ENCODE results near the gene ZDHHC21. TPM values are rescaled to one million over a fixed set of nuclear protein-coding genes. Genes with fewer than 3 reads are reported as not detected.

ZDHHC21 gene
- total RNA-seq = 10 to 100 TPM in 4 of 9 donors, 1 to 10 TPM in 5; 5.6 to 18.8 (median 9.9) TPM
- 1 to 10 TPM; 3.8 to 8.7 (median 5.5) TPM for polyA plus RNA-seq
- long read RNA-seq, donor 1, full-length matches to known transcripts = 1 of 1 reads
- long read RNA-seq, donor 1, partial matches to known transcripts = 0 of 1 reads
- long read RNA-seq, donor 1, other reads (novel, unspliced or antisense) = 0 of 1 reads
- long read RNA-seq, donor 2, full-length matches to known transcripts = 2 of 11 reads
- long read RNA-seq, donor 2, partial matches to known transcripts = 9 of 11 reads
- long read RNA-seq, donor 2, other reads (novel, unspliced or antisense) = 0 of 11 reads
- long read RNA-seq, donor 3, full-length matches to known transcripts = 1 of 1 reads
- long read RNA-seq, donor 3, partial matches to known transcripts = 0 of 1 reads
- long read RNA-seq, donor 3, other reads (novel, unspliced or antisense) = 0 of 1 reads
- long read RNA-seq, donor 4, full-length matches to known transcripts = 1 of 2 reads
- long read RNA-seq, donor 4, partial matches to known transcripts = 0 of 2 reads
- long read RNA-seq, donor 4, other reads (novel, unspliced or antisense) = 1 of 2 reads
- long read RNA-seq, donor 5, full-length matches to known transcripts = 7 of 13 reads
- long read RNA-seq, donor 5, partial matches to known transcripts = 0 of 13 reads
- long read RNA-seq, donor 5, other reads (novel, unspliced or antisense) = 6 of 13 reads
- long read RNA-seq, donor 6, partial matches to known transcripts = 0 of 1 reads
- long read RNA-seq, donor 6, other reads (novel, unspliced or antisense) = 1 of 1 reads
- long read RNA-seq, donor 7 = 0 reads
- long read RNA-seq, donor 8, full-length matches to known transcripts = 3 of 3 reads
- long read RNA-seq, donor 8, partial matches to known transcripts = 0 of 3 reads
- long read RNA-seq, donor 8, other reads (novel, unspliced or antisense) = 0 of 3 reads
- long read RNA-seq, donor 9, full-length matches to known transcripts = 1 of 1 reads
- long read RNA-seq, donor 9, partial matches to known transcripts = 0 of 1 reads
- long read RNA-seq, donor 9, other reads (novel, unspliced or antisense) = 0 of 1 reads
- long read RNA-seq, donor 10, full-length matches to known transcripts = 1 of 1 reads
- long read RNA-seq, donor 10, partial matches to known transcripts = 0 of 1 reads
- long read RNA-seq, donor 10, other reads (novel, unspliced or antisense) = 0 of 1 reads

- H3K4me3 ChIP-seq = peak within 1 kb of the TSS; percentile 24 to 93 (median 80)
- H3K27ac ChIP-seq = peak within 1 kb of the TSS in 3 of 5 donors; percentile 43 to 65 (median 61)
- H3K9me3 ChIP-seq (replicated peaks in 1 of 3) = no peaks in the 10 kb centered on the region
- H3K27me3 ChIP-seq = no peaks in the 10 kb centered on the region
- peak in 1 of 2 donors; percentile 26 for TF ChIP-seq POLR2A (IDR thresholded peaks at IDR 0.05)
- no peak for TF ChIP-seq CTCF (IDR thresholded peaks at IDR 0.05)
- H3K36me3 ChIP-seq (replicated peaks in 1 of 2) = peaks cover 0 to 12% of the 10 kb centered on the region in 2 donors
- peaks cover 5 to 25% of the 10 kb centered on the region in 2 donors for H3K4me1 ChIP-seq (replicated peaks in 1 of 2)
- intact Hi-C loops (cut with DNase I) = no loop called here
- 0 to 4% (median 3%) methylated on average over 5 to 50 of the region's 50 CpGs for WGBS, 4 donors
- DNase-seq = peak; percentile 65 to 84 (median 71)
Measured at GRCh38 chr9:14693251-14693861, at the start of gene ZDHHC21. TSS of gene ZDHHC21 (minus strand) at chr9:14693432. CDS start at chr9:14674340, 19,092 bp downstream.

- no peak overlapping the region for H3K4me3 ChIP-seq
- no peaks in the 10 kb centered on the region for H3K4me1 ChIP-seq (replicated peaks in 1 of 2)
- intact Hi-C loops (cut with DNase I) = no loop called here
- WGBS, 4 donors = 81 to 94% (median 93%) methylated on average over 3 of the region's 3 CpGs
- TF ChIP-seq POLR2A (IDR thresholded peaks at IDR 0.05) = no peak
- TF ChIP-seq CTCF (IDR thresholded peaks at IDR 0.05) = no peak
- H3K27me3 ChIP-seq = no peaks in the 10 kb centered on the region
- no peak overlapping the region for H3K27ac ChIP-seq
- H3K36me3 ChIP-seq (replicated peaks in 1 of 2) = no peaks in the 10 kb centered on the region
- no peaks in the 10 kb centered on the region for H3K9me3 ChIP-seq (replicated peaks in 1 of 3)
- no peak for DNase-seq
Measured at GRCh38 chr9:14741369-14741768, 48.1 kb upstream of the ZDHHC21 start.

- H3K4me1 ChIP-seq (replicated peaks in 1 of 2) = no peaks in the 10 kb centered on the region
- no peak overlapping the region for H3K4me3 ChIP-seq
- H3K9me3 ChIP-seq (replicated peaks in 1 of 3) = no peaks in the 10 kb centered on the region
- WGBS, 4 donors = 79 to 83% (median 80%) methylated on average over 5 of the region's 5 CpGs
- no peak for TF ChIP-seq CTCF (IDR thresholded peaks at IDR 0.05)
- TF ChIP-seq POLR2A (IDR thresholded peaks at IDR 0.05) = no peak
- H3K36me3 ChIP-seq (replicated peaks in 1 of 2) = no peaks in the 10 kb centered on the region
- intact Hi-C loops (cut with DNase I) = no loop called here
- H3K27ac ChIP-seq = no peak overlapping the region
- no peak for DNase-seq
- no peaks in the 10 kb centered on the region for H3K27me3 ChIP-seq
Measured at GRCh38 chr9:14733133-14733532, 39.9 kb upstream of the ZDHHC21 start.
